ENCODE results near the gene FZD10.

DNA sequence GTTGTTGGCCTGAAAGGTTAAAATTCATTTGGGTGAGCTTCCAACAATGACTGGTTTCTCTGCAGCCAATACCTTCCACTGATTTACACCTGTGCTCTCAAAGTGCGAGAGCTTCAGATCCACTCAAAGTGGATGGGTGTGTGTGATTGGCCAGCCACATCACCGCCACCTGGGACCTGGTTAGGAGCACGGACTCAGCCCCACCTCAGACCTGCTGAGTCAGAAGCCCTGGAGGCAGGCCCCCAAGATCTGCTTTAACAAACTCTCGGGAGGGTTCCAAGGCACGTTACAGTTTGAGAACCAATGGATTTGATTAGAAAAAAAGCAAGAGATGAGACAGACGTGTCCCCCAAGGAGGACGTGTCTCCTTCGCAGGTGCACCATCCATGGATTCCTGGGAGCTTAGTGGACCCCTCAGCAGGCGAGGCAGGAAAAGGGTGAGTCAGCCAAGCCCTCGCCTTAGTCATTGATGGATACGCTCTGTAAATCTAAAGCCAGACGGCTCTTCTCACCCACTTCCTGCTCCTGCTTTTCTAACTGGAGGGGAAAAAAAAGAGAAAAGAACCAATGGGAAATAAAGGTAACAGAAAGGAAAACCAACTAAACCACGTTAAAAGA, 24.5 kb downstream of the FZD10 start:
- TF ChIP-seq POLR2AphosphoS5 (IDR thresholded peaks at IDR 0.05) (no peak), EP300 (IDR thresholded peaks at IDR 0.05) (no peak)
- TF ChIP-seq, protein P1, sequence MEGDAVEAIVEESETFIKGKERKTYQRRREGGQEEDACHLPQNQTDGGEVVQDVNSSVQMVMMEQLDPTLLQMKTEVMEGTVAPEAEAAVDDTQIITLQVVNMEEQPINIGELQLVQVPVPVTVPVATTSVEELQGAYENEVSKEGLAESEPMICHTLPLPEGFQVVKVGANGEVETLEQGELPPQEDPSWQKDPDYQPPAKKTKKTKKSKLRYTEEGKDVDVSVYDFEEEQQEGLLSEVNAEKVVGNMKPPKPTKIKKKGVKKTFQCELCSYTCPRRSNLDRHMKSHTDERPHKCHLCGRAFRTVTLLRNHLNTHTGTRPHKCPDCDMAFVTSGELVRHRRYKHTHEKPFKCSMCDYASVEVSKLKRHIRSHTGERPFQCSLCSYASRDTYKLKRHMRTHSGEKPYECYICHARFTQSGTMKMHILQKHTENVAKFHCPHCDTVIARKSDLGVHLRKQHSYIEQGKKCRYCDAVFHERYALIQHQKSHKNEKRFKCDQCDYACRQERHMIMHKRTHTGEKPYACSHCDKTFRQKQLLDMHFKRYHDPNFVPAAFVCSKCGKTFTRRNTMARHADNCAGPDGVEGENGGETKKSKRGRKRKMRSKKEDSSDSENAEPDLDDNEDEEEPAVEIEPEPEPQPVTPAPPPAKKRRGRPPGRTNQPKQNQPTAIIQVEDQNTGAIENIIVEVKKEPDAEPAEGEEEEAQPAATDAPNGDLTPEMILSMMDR (IDR thresholded peaks at IDR 0.05) = no peak

All from suprapubic skin (tissue), 4 donors.